G401.6 (cell line): ENCODE results near the gene VASH1.
"Not testable (repeated sequence)": the region's sequence is repeated elsewhere in the genome, so short reads cannot be mapped to it uniquely, and the experiment has no call there.

Source experiments
- FAIRE-seq: peaks from 2 replicates; lab custom pipeline; 2012; peaks lifted over from hg19 to GRCh38; lab: Jason Lieb, UNC

Gene VASH1

DNA sequence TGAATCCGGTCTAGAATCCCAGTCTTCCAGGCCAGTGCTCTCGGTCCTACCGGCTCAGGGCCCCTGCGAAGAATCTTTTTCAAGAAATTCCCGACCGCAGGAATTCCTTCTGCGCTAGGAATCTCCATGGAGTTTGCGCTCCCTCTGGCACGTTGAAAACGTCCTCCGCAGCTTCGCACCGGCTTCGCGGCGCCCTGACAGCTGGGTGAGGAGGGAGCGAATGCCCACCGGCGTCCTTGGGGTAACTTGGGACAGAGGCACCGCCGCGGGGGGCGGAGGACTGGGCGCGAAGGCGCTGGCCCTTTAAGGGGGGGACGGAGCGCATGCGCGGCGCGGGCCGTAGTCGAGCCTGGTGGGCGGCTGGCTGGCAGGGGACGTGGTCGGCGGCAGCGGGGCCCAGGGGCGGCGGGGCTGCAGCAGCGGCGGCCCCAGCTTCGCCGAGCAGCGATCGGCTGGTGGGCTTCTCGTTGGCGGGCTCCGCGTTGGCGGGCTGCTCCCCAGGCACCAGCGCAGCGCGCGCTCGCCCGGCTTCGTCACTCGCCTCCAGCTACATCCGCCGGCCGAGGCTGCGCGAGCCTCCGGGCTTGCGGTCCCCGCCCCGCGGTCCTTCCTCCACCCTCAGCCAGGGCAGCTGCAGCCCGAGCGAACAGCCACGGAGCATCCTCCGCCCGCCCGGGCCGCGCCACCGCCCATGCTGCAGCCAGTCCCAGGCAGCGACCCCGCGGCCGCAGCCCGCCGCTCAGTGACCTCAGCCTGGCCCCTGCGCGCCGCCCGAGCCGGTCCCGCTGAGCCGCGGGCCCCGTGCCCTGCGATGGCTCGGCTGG is at the start of gene VASH1:
TSS of gene VASH1 (plus strand) at position 333 of the 824 bp plus-strand sequence. CDS start 1,354 bp downstream, outside the sequence.
- FAIRE-seq: no peak

DNA sequence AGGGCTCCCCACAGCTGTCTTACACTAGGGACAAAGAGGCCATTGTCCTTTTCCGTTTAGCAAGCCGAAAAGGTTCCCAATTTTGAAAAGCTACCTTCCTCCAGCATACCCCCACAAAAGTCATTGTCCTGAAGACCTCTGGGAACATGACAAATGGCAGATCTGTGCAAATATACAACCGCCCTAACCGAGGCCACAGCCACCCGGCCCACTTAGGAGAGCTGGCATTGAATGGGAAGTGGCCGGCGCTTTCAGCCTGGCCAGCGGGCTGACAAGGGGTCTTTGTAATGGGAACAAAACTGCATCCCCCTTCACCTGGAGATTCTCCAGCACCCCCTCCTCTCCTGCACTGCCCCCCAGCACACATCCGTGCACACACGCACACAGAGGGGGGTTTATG is 48.1 kb upstream of the VASH1 start:
- FAIRE-seq: no peak

DNA sequence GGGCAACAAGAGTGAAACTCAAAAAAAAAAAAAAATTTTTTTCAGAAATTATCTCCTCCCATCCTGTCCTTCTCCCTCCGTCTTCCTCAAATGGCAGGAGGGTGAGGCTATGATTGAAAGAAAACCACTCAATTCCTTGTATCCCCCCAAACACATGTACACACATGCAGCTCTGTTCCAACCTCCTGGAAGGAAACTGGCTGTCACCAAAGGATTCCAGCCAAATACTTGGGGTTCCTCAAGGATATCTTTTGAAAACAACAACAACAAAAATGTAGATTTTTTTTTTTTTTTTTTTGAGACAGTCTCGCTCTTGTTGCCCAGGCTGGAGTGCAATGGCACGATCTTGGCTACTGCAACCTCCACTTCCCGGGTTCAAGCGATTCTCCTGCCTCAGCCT is 46.8 kb upstream of the VASH1 start:
- no peak for FAIRE-seq

DNA sequence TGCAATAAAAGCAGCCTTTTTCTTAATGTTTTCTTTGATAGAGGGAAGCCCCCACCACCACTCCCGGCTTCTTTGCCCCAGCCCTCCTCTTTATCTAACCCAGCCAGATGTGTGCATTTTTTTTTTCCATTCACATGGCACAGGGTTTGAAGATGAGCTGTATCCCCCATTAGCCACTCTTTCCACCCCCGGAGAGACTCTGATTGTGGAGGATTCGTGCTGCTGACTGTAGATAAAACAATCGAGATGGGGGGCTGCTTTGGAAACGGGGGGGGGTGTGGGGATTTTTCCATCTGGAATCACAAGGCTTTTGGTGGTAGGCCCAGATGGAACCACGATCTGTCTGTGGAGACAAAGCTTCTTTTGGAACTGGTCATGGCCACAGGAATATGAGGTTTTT is 46.2 kb upstream of the VASH1 start:
- no peak for FAIRE-seq

DNA sequence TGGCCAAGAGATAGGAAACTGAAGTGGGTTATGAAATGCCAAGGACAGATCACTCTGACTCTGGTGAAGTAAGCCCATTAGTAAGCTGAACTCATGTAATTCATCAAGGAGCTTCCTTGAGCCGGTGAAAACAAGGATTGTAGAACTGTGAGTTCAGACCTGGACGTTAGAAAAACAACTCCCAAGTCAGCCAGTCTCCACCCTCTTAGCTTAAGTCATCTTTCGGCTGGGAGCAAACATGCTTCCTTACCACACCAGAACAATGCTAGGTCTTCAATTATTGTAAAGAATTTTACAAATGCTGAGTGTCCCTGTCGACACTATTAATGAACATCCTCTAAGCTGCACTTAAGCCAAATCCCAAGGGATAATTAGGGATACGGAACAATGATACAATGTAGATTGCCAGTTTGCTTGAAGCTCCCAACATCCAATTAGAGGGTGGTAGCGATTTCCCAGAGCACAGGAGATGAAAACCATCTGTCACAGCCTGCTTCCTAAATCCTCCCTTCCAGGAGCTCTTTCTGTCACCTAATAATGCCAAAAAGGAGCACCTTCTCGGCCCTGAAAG is 45.7 kb upstream of the VASH1 start:
- FAIRE-seq: no peak

DNA sequence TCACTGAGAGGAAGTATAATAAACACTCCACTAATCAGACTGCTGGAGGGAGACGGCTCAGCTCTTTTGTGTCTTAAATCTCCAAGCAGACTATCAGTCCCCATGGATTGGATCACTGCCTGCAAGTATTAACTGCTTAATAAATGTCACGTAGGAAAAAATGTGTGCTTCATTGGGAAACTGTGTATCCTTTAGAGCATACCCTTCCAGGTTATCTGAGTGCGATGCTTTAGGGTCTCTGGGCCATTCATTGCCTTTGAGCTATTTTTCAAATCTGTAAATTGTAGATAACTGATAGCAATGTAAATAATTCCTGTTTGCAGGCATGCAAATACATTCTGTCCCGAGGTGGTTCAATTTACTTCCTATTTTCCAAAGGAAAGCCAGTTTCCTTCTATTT is 45.0 kb upstream of the VASH1 start:
- no peak for FAIRE-seq

DNA sequence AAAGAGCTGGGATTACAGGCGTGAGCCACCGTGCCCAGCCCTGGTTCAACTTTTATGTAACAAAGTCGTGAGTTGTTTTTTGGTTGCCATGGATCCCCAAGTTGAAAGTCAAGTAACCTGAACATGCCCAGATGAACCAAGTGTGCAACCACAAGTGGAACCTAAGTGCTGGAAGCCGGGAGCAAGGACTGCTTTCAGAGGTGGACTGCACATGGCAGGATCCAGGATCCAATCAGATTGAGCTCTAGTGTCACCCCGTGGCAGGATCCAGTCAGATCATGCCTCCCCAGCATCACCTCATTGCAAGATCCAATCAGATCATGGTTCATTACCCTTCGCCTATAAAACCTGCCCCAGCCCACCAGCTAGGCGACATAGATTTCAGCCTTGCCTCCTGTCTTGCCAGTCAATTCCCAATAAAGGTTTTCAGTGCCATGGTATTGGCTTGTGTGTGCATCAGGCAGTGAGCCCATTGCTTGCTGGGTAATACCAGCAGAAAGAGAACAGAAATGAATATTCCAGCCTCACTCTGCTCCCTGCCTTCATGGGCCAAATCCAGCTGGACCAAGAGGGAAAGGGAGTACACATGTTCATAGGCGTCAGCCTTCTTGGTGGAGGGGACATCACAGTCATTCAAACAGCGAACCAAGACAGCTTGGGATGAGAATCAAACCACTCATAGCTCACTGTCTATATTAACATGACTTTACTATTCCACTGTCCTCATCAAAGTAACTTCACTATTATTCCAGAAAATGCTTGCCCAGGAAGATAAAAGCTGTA is 43.6 kb upstream of the VASH1 start:
- FAIRE-seq: no peak

DNA sequence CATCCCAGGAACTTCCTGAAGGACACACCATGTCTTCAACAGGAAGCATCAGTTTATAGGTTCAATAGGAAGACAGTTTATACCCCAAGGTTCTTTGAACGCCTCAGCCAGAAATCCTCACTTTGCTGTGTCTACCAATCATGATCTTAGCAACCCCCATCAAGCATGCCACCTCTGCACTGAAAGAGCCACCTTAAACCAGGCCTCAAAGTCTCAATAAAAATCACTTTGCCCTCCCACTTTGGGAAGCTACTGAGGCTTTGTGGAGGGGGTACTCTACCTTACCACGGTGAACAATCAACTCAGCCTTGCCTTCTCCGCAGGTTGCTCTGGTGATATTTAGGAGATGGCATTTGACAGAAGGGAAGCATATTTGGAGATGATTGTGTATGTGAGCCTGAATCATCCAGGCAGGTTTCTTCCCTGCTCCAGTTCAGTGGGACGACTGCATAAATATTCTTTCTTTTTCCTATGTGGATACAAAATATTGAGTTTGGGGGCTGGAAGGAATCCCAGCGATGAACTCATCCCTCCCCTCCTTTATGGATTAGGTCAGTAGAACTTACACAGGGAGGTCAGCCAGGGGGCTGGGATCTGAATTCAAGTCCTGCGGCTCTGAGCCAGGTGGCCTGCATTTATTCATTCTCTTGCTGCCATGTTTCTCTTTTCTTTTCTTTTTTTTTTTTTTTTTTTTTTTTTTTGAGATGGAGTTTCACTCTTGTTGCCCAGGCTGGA is 42.8 kb upstream of the VASH1 start:
- no peak for FAIRE-seq

DNA sequence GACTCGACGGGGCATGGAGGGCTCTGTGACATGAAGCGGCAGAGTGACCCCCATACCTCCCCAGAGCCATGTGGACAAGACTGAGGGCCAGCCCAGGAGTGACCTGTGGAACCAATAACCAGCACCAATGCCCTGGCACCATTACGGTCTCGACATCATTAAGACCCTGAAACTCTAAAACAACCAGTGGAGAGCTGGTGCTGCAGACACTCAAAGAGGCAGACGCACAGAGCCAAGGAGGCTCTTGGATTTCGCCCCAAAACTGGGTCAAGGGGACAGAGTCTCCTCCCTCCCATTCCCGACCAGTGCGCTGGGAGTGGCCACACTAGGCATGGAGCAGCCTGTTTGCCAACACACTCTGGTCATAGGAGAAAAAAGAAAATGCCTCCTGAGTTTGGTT is 41.6 kb upstream of the VASH1 start:
- FAIRE-seq: no peak

DNA sequence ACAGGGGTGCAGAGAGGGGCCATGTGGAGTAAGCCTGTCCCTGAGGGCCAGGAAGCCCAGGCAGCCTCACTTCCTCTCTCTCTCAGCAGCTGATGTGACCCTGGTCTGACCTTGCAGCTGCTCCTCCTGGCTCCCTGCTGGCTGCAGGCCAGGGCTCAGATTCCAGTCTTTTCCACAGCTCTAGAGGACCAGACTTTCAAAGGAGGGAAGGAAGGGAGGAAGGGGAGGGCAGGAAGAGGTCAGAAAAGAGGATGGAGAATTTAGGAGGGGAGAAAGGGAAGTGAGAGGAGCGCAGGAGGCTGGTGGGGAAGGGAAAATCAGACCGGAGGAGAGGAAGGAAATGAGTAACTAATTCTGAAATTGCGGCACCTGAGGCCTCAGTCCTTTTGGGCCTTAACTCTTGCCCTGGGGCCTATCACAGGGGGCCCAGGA is 40.9 kb upstream of the VASH1 start:
- no peak for FAIRE-seq

DNA sequence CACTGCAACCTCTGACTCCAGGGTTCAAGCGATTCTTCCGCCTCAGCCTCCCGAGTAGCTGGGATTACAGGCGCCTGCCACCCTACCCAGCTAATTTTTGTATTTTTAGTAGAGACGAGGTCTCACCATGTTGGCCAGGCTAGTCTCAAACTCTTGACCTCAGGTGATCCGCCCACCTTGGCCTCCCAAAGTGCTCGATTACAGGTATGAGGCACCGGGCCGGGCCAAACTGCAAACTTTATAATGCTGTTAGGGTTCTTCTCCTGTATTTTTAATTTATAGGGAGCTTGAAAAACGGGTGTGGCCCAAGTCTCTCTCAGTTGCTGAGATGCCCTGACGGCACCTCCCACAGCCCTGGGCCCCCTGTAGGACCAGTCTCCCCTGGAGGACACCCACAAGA is 39.8 kb upstream of the VASH1 start:
- FAIRE-seq: not testable (repeated sequence)

DNA sequence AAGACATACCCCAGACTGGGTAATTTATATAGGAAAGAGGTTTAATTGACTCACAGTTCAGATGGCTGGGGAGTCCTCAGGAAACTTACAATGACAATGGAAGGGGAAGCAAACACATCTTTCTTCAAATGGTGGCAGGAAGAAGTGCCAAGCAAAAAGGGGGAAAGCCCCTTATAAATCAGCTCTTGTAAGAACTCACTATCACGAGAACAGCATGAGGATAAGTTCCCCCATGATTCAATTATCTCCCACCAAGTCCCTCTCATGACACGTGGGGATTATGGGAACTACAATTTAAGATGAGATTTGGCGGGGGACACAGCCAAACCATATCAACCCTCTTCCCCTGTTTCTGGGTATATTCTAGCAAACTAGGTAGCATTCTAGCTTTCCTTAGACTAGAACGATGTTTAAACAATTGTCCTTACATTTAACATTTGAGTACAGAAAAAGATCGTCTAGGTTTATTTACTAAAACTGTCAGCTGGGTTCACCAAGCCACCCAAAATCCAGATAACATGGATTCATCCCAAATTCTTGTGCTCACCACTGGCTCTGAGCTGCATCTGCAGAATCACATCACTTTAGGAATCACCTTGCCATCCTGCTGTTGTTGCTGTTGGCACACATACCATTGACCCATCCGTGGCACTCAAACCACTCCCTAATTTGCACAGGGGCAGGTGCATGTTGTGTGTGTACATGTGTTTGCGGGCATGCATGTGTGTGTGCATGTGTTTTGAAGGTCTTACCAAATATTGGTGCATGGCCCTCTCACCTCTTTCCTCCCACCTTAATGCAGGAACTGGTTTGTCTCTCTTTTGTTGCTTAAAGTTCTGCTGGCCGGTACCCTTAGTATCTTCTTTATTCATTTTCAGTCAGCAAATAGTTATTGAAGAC is 36.4 kb upstream of the VASH1 start:
- FAIRE-seq: no peak

DNA sequence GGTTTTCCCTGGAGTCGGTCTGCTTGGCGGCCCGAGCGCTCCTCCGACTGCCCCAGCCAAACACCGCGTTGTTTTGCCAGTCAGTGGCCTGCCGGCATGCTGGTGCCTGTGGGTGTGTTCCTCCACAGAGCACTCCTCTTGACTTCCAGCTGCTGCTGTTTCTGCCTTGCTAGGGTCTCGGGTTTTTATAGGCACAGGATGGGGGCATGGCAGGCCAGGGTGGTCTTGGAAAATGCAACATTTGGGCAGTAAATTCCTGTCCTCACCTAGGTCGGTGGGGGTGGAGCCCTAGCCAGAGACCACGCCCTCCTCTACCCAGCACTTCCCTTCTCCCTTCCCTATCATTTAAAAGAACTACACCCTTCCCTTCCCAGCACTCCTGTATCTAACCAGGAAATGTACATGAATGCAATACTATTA is 34.7 kb upstream of the VASH1 start:
- no peak for FAIRE-seq

DNA sequence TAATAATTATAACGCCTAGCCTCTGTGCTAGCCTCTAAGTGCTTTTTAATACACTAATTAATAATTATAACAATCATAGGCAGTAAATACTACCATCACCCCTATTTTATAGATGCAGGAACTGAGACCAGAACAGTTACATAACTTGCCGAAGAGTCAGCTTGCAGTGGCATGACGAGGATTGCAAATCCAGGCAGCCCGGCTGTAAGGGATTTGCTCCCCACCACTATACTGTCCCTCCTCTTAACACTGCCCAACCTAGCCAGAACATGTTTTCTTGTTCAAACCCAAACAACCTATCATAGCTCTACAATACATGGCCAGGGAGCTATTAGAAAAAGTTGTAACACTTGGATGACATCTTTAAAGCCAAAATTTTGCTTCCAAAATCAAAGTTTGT is 33.9 kb upstream of the VASH1 start:
- no peak for FAIRE-seq

DNA sequence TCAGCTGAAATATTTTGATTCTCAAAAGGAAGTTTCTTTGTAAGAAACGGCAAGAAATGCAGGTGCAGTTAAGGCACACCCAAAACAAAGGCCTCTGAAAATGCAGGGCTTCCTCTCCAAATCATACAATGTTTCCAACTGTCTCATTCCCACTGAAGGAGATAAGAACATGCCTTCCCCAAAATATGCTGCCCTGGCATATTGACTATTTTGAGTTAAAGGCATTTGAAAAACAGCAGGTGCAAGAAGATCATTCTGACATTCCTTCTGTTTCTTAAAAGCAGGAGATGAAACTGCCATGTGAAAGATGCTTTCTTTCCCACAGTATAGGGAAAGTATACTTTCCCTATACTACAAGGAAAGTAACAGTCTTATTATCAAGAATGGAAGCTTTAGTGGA is 33.4 kb upstream of the VASH1 start:
- no peak for FAIRE-seq

DNA sequence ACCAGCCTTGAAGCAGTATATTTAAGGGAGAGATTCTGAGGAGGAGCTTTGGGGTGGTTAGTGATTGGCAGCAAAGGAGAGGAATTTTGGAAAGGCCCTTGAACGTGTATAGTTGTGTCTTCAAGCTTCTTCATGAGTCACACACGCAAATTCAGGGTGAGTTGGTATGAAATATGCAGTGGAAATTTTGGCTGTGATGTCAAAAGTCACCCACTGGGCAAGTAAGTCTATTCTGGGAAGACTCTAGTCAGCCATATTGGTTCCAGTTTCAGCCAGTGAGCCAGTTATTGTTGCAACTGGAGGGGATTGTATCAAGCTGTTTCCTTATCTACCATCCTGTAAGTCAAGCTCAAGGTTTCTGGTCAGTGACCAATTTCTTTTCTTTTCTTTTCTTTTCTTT is 32.0 kb upstream of the VASH1 start:
- FAIRE-seq: no peak

DNA sequence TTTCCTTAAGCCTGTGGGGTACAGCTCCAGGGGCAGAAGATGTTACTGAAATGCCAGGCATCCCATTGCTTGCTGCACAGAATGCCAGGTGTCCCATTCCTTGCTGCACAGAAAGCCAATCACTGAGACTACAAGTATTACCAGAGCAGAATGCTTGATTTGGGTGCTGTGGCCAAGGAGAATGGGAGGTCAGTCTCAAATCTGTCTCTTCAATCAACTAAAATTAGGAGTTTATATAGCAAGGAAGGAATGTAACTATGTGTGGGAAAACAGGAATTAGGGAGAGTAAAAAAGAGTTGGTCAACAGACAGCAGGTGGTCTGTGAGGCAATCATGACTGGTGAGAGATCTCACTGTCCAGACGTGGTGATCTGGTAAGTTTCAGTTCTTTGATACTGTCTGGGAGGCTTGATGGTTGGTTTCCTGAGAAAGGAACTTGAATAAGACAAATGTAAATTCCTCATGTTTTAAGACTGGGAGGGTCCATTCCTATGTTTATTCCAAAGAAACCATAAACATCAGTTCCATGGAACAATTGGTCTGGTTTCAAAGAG is 31.2 kb upstream of the VASH1 start:
- FAIRE-seq: no peak

DNA sequence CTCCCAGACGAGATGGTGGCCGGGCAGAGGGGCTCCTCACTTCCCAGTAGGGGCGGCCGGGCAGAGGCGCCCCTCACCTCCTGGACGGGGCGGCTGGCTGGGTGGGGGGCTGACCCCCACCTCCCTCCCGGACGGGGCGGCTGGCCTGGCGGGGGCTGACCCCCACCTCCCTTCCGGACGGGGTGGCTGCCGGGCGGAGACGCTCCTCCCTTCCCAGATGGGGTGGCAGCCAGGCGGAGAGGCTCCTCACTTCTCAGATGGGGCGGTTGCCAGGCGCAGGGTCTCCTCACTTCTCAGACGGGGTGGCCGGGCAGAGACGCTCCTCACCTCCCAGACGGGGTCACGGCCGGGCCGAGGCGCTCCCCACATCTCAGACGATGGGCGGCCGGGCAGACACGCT is 26.8 kb upstream of the VASH1 start:
- not testable (repeated sequence) for FAIRE-seq

DNA sequence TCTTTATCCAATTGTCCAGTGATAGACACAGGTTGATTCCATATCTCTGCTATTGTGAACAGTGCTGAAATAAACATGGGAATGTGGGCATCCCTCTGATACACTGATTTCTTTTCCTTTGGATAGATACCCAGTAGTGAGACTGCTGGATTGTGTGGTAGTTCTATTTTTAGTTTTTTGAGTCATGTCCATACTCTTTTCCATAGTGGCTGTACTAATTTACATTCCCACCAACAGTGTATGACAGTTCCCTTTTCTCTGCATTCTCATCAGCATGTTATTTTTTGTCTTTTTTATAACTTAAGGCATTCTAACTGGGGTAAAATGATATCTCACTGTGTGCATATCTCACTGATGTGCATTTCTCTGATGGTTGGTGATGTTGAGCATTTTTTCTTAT is 24.8 kb upstream of the VASH1 start:
- no peak for FAIRE-seq

DNA sequence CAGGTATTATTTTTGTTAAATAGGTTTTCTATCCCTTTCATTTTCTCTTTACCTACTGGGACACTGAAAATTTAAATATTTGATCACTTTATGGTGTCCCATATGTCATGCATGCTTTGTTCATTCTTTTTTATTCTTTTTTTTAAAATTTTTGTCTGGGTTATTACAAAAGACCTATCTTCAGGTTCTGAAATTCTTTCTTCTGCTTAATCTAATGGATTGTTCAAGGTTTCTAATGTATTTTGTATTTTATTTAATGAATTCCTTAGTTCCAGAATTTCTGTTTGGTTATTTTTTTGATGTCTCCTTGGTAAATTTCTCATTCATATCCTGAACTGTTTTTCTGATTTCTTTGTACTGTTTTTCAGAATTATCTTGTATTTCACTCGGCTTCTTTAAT is 20.2 kb upstream of the VASH1 start:
- no peak for FAIRE-seq

DNA sequence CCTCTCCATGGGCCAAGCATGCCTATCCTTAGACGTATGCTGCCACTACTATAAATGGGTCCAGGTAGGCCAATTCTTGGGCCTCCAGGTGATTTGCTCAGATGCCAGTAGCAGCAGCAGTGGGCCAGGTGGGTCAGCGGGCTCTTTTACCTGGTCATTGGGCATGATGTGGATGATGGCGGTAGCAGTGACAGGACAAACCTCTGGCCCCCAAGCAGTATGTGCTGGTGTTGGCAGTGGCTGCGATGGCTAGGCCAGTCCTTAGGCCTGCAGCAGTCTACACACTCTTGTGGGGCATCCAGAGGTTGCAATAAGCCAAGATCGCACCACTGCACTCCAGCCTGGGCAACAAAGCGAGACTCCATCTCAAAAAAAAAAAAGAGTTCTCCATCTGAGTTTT is 19.1 kb upstream of the VASH1 start:
- FAIRE-seq: no peak
